Right lobe of liver (tissue), 6 donors: ENCODE measurements around the gene NAPG. TPM values are rescaled to one million over a fixed set of nuclear protein-coding genes. Genes with fewer than 3 reads are reported as not detected.

Experiments used
- ATAC-seq, 4 donors: fragments of 200-7000 bp; cut with Tn5 transposase; one replicate each; pipeline ENCODE4 v1.9.1; 2020; ENCODE audit warnings: mild to moderate bottlenecking in 4 of 4, moderate library complexity in 4 of 4
- DNase-seq, 3 donors: peaks; one replicate each; pipeline ENCODE4 v3.0.0-alpha.2; 2020
- H3K27ac ChIP-seq, 3 donors: fragments of 200-600 bp; one replicate each; pipeline ENCODE4 v1.8.0; 2022
- H3K27me3 ChIP-seq, 2 donors: fragments of 200-600 bp; one replicate each; pipeline ENCODE4 v1.8.0; 2022
- H3K36me3 ChIP-seq, 4 donors: fragments of 200-600 bp; sonication (generic) in 1 of 4; one replicate each; pipeline versions ENCODE4 v1.5.1 to v1.8.0; 2017 to 2022; ENCODE audit warnings: control low read depth in 1 of 4
- H3K4me1 ChIP-seq, 4 donors: fragments of 200-600 bp; sonication (generic) in 1 of 4; one replicate each; pipeline versions ENCODE4 v1.5.1 to v1.8.0; 2017 to 2022; ENCODE audit warnings: control low read depth in 1 of 4
- H3K4me3 ChIP-seq, 3 donors: fragments of 200-600 bp; one replicate each; pipeline ENCODE4 v1.8.0; 2022
- H3K9me3 ChIP-seq, 4 donors: fragments of 200-600 bp; sonication (generic) in 1 of 4; one replicate each; pipeline versions ENCODE4 v1.5.1 to v1.8.0; 2017 to 2022; ENCODE audit warnings: control low read depth in 1 of 4
- POLR2A ChIP-seq: fragments of 450-650 bp; IDR thresholded peaks from one replicate; pipeline ENCODE4 v1.6.1; 2017; ENCODE audit warnings: antibody characterized with exemption, mild to moderate bottlenecking
- WGBS: methylation state at CpG from one replicate; pipeline ENCODE4 v1.1.6; 2018; ENCODE audit warnings: low coverage, low lambda C conversion rate; ENCODE audit not compliant: insufficient coverage; ENCODE audit errors: missing lambda C conversion rate; 5-methylcytosine and 5-hydroxymethylcytosine counted together
- intact Hi-C, 2 donors: fragments of 100-400 bp; cut with DNase I; formaldehyde crosslinking; loops; one replicate each; pipeline versions ENCODE4 v1.11.2 to v1.14.1; 2022
- total RNA-seq, 6 experiments: library from RNA; depleted of rRNA in 2 of 6; stranded (reverse); fragments of >200 nt in 2 of 6; fragmentation: NEBNext Ultra II Directional in 3 of 6; extraction: Animal tissue kit (Norgen Biotek cat#: 25700) in 3 of 6; gene quantifications; one replicate each; pipeline versions ENCODE4 v1.1.0 to v1.2.4, GENCODE V29; 2016 to 2023
- TF ChIP-seq, protein P1 (sequence below), 4 donors: fragments of 200-600 bp in 3 of 4; fragments of 450-650 bp in 1 of 4; IDR thresholded peaks; one replicate each; pipeline versions ENCODE4 v1.5.1 to v1.8.0; 2016 to 2022; ENCODE audit warnings: antibody characterized with exemption in 4 of 4, mild to moderate bottlenecking in 2 of 4
- donor health status: DM: no; HTN: yes; CAD: no.
- donor health status: DM: no; HTN: no; CAD: no.
- donor health status: DM: no; HTN: no; CAD: no.
- donor health status: DM: no; HTN: yes; CAD: no.
- donor health status: DM: no; HTN: yes; CAD: no.

Gene NAPG
- total RNA-seq, 6 experiments from 2014 or later: 10.7 to 20.6 (median 14.1) TPM

DNA sequence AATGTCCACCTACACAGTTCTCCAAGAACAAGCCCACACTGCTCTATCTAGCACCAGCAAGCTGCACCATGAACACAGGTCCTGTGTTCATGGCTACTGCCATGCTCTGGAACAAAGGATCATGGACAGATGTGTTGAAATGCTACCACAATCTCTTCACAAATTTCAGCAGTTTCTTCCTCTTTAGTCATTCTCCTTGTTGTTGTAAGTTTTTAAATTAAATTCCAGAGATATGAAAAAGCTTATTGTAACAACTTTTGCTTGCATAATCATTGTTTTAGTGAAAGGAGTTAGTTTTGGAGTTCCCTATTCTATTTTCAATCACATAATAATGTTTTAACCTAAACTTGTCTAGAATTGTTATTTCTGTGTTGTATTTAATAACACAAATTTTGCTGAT, 17.2 kb upstream of the NAPG start:
- ATAC-seq (no peak), DNase-seq (no peak)
- no peak for TF ChIP-seq POLR2A
- TF ChIP-seq, protein P1, sequence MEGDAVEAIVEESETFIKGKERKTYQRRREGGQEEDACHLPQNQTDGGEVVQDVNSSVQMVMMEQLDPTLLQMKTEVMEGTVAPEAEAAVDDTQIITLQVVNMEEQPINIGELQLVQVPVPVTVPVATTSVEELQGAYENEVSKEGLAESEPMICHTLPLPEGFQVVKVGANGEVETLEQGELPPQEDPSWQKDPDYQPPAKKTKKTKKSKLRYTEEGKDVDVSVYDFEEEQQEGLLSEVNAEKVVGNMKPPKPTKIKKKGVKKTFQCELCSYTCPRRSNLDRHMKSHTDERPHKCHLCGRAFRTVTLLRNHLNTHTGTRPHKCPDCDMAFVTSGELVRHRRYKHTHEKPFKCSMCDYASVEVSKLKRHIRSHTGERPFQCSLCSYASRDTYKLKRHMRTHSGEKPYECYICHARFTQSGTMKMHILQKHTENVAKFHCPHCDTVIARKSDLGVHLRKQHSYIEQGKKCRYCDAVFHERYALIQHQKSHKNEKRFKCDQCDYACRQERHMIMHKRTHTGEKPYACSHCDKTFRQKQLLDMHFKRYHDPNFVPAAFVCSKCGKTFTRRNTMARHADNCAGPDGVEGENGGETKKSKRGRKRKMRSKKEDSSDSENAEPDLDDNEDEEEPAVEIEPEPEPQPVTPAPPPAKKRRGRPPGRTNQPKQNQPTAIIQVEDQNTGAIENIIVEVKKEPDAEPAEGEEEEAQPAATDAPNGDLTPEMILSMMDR (IDR thresholded peaks at IDR 0.05): no peak
- no peaks in the 10 kb centered on the region for H3K27me3 ChIP-seq
- no peak overlapping the region for H3K27ac ChIP-seq
- H3K4me1 ChIP-seq: no peaks in the 10 kb centered on the region
- H3K36me3 ChIP-seq: no peaks in the 10 kb centered on the region
- H3K4me3 ChIP-seq: no peak overlapping the region
- intact Hi-C loops: no loop called here
- H3K9me3 ChIP-seq: no peaks in the 10 kb centered on the region

DNA sequence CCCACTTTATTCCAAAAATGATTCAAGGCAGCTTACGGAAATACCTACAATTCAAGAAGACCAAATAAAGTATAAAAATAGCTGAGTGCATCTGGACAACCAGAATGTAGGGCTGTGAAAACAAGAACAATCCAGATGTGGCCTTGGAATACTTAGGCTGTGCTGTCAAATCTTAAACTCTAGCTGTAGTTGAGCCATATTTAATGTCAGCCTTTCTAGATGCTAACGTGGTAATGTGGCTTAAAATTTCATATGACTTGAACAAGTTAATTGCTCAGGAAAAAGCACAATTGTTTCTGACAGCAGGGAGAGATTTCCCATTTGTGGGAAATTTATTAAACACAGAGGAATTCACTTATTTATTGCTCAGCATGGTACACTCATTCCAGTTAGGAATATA, 14.6 kb upstream of the NAPG start:
- Histone ChIP-seq H3K4me3 (no peak overlapping the region), H3K9me3 (no peaks in the 10 kb centered on the region), H3K27me3 (no peaks in the 10 kb centered on the region), H3K36me3 (no peaks in the 10 kb centered on the region), H3K4me1 (no peaks in the 10 kb centered on the region), H3K27ac (no peak overlapping the region)
- WGBS: 35% methylated on average over 2 of the region's 2 CpGs
- intact Hi-C loops: loop anchor here in 1 of 2 donors (10.0 kb wide), 1 partner anchor 46 kb away; no protein-coding TSS in a partner anchor
- TF ChIP-seq, protein P1 (IDR thresholded peaks at IDR 0.05): no peak
- no peak for TF ChIP-seq POLR2A
- DNase-seq: no peak
- no peak for ATAC-seq

DNA sequence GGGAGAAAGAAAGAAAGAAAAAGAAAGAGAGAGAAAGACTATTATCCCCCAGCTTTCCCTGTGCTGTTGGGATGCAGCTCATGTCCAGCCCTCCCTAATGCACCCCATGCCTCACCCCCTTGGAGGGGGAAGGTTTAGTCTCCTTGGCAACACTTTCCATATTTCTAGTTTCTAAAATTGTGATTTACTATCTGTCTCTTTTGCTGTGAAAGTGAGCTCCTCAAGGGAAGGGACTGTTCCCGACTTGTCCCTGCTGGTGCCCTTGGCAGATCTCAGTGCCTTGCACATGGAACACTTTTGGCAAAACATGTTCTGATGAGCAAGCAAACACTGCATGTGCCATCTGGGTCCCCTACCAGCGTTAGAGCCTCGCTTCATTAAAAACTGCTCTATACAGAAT, 11.7 kb upstream of the NAPG start:
- H3K4me3 ChIP-seq: no peak overlapping the region
- DNase-seq: no peak
- no peaks in the 10 kb centered on the region for H3K9me3 ChIP-seq
- TF ChIP-seq, protein P1 (IDR thresholded peaks at IDR 0.05): no peak
- no peak for TF ChIP-seq POLR2A
- H3K27me3 ChIP-seq: no peaks in the 10 kb centered on the region
- 11% methylated on average over 3 of the region's 3 CpGs for WGBS
- no peaks in the 10 kb centered on the region for H3K36me3 ChIP-seq
- H3K4me1 ChIP-seq: no peaks in the 10 kb centered on the region
- peak in 1 of 4 donors; percentile 19 for ATAC-seq
- H3K27ac ChIP-seq: no peak overlapping the region
- intact Hi-C loops: loop anchor here in 1 of 2 donors (10.0 kb wide), 1 partner anchor 49 kb away; no protein-coding TSS in a partner anchor

DNA sequence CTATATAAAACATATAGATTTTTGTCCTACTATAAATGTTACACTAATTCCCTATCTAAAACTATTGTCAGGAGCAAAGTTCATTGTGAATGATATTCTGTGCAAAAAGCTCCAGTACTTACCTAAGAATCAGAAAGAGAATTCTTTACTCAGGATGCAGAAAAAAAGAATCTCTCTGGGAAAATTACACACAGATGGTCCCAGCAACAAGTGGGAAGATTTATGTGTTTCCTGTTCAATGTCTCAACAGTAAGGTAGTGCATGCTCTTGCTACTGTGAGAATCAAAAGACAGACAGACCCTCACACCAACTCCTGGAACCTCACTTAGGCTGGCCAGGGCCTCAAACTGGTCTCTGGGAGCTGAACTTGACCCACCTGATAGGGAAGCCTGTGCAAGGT, 11.2 kb upstream of the NAPG start:
- Histone ChIP-seq H3K27me3 (no peaks in the 10 kb centered on the region), H3K36me3 (no peaks in the 10 kb centered on the region), H3K27ac (no peak overlapping the region), H3K4me3 (no peak overlapping the region), H3K9me3 (no peaks in the 10 kb centered on the region), H3K4me1 (no peaks in the 10 kb centered on the region)
- DNase-seq (no peak), ATAC-seq (no peak)
- intact Hi-C loops: loop anchor here in 1 of 2 donors (10.0 kb wide), 1 partner anchor 50 kb away; no protein-coding TSS in a partner anchor
- no peak for TF ChIP-seq POLR2A
- TF ChIP-seq, protein P1 (IDR thresholded peaks at IDR 0.05): no peak

DNA sequence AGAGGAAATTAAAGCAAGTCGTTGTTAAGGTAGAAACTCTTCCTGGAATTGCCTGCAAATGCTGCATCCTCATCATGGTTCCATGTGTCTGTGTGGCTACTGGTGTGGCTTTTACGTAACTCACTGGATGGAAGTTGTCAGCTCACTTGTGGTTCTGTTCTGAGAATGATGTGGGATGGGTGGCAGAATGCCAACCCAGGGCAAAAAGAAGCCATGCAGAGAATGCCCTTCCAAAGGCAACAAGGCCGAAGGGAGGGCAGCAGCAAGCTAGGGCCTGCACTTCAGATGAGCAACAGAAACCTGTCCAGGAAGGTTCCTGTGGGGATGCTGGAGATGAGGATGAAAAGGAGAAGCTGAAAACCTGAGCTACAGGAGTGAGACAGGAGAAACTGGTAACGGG, 10.4 kb upstream of the NAPG start:
- intact Hi-C loops: loop anchor here (5.0 to 10.0 kb wide), 2 partner anchors 51 to 543 kb away; no protein-coding TSS in a partner anchor
- WGBS: 55% methylated on average over 4 of the region's 4 CpGs
- Histone ChIP-seq H3K27ac (no peak overlapping the region), H3K4me1 (peaks cover 0 to 3% (median 0%) of the 10 kb centered on the region in 4 donors), H3K9me3 (no peaks in the 10 kb centered on the region), H3K36me3 (no peaks in the 10 kb centered on the region), H3K27me3 (no peaks in the 10 kb centered on the region), H3K4me3 (no peak overlapping the region)
- DNase-seq (no peak), ATAC-seq (no peak)
- TF ChIP-seq, protein P1 (IDR thresholded peaks at IDR 0.05): no peak
- TF ChIP-seq POLR2A: no peak
